GM12875 (cell line): Measurements from ENCODE around the gene AATK.

Experiments used
- H3K4me3 ChIP-seq: one replicate; pipeline ENCODE4 v1.5.1; 2011; ENCODE audit warnings: low read depth, low read length, control low read depth
- TF ChIP-seq, protein P1 (sequence below): IDR thresholded peaks from 2 replicates; pipeline ENCODE4 v1.5.1; 2011; ENCODE audit warnings: low read depth, mild to moderate bottlenecking, control low read depth, inconsistent platforms, low read length, moderate library complexity, borderline replicate concordance; ENCODE audit not compliant: insufficient read depth

The AATK gene

GRCh38 chr17:81161536-81161935 is 4.5 kb downstream of the AATK start:
- TF ChIP-seq, protein P1, sequence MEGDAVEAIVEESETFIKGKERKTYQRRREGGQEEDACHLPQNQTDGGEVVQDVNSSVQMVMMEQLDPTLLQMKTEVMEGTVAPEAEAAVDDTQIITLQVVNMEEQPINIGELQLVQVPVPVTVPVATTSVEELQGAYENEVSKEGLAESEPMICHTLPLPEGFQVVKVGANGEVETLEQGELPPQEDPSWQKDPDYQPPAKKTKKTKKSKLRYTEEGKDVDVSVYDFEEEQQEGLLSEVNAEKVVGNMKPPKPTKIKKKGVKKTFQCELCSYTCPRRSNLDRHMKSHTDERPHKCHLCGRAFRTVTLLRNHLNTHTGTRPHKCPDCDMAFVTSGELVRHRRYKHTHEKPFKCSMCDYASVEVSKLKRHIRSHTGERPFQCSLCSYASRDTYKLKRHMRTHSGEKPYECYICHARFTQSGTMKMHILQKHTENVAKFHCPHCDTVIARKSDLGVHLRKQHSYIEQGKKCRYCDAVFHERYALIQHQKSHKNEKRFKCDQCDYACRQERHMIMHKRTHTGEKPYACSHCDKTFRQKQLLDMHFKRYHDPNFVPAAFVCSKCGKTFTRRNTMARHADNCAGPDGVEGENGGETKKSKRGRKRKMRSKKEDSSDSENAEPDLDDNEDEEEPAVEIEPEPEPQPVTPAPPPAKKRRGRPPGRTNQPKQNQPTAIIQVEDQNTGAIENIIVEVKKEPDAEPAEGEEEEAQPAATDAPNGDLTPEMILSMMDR: no peak
- H3K4me3 ChIP-seq: no peak overlapping the region

- no peak overlapping the region for H3K4me3 ChIP-seq
- TF ChIP-seq, protein P1: no peak
Observed at GRCh38 chr17:81160747-81161453, 5.1 kb downstream of the AATK start.

DNA sequence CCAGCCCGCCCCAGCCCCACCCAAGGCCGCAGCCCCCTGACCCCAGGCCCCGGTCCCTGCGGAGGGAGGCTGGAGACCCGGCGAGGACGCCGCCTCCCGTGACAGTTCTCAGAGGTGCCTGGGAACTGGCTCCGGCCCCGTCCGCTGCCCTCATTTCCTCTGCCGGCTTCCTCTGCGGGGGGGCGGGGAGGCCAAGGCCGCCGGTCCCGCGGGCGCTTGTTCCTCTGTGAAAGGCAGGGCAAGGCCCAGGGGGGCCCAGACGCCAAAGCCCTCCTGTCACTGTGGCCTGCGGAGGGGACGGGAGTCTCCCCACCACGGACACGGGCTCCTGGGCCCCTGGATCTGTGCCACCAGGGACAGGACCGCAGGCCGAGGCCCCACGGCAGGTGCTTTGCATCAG is 5.7 kb downstream of the AATK start:
- no peak overlapping the region for H3K4me3 ChIP-seq
- TF ChIP-seq, protein P1: no peak

- H3K4me3 ChIP-seq: no peak overlapping the region
- TF ChIP-seq, protein P1: no peak
Observed at GRCh38 chr17:81159611-81160265, 6.3 kb downstream of the AATK start.

- no peak overlapping the region for H3K4me3 ChIP-seq
- TF ChIP-seq, protein P1: no peak
Observed at GRCh38 chr17:81158688-81159590, 7.1 kb downstream of the AATK start.

GRCh38 chr17:81157848-81158687 is 8.0 kb downstream of the AATK start:
- TF ChIP-seq, protein P1: no peak
- no peak overlapping the region for H3K4me3 ChIP-seq
